IMR-90 (cell line): Measurements from ENCODE around the gene LDHD. TPM values are rescaled to one million over a fixed set of nuclear protein-coding genes. Genes with fewer than 3 reads are reported as not detected.
"Not testable (repeated sequence)": the region's sequence is repeated elsewhere in the genome, so short reads cannot be mapped to it uniquely, and the experiment has no call there.

Experiments used
- ATAC-seq: fragments of 200-7000 bp; cut with Tn5 transposase; 2 replicates; pipeline ENCODE4 v1.9.1; 2020; ENCODE audit warnings: low read depth, mild to moderate bottlenecking, moderate library complexity
- BruUV-seq: library from RNA; stranded (reverse); fragments of 400-500 nt; replicated peaks from 2 replicates; lab custom pipeline; 2021; lab: Mats Ljungman, UMichigan
- CTCF ChIA-PET: fragments of 300-600 bp; formaldehyde crosslinking; extraction: SDS; loops from one replicate; lab custom pipeline; 2021; ENCODE audit warnings: antibody characterized with exemption; lab: Yijun Ruan, JAX
- POLR2A ChIA-PET: fragments of 300-600 bp; sonication (Branson Sonifier 250); formaldehyde crosslinking; loops from one replicate; lab custom pipeline; 2022; ENCODE audit warnings: antibody characterized with exemption; ENCODE audit not compliant: unreplicated experiment; lab: Charles Lee
- DNase-seq: peaks from one replicate; pipeline ENCODE4 v3.0.0; 2013
- H2AFZ ChIP-seq: replicated peaks from 2 replicates; pipeline ENCODE3; 2013; ENCODE audit warnings: low read length, mild to moderate bottlenecking; ENCODE audit not compliant: poor library complexity
- H2AK5ac ChIP-seq: 2 replicates; pipeline ENCODE4 v1.6.1; 2013; ENCODE audit warnings: low read depth, low read length, inconsistent platforms
- H2AK9ac ChIP-seq: replicated peaks from 2 replicates; pipeline ENCODE3; 2013; ENCODE audit warnings: mild to moderate bottlenecking, low read depth, low read length, moderate library complexity; ENCODE audit not compliant: poor library complexity
- H2BK120ac ChIP-seq: 2 replicates; pipeline ENCODE4 v1.6.1; 2013; ENCODE audit warnings: low read depth, low read length, inconsistent platforms
- H2BK15ac ChIP-seq: 3 replicates; pipeline ENCODE4 v1.6.1; 2013; ENCODE audit warnings: low read depth, low read length, inconsistent platforms
- H2BK20ac ChIP-seq: 2 replicates; pipeline ENCODE4 v1.6.1; 2013; ENCODE audit warnings: low read depth, mild to moderate bottlenecking, inconsistent platforms, low read length, moderate library complexity
- H2BK5ac ChIP-seq: 2 replicates; pipeline ENCODE4 v1.6.1; 2013; ENCODE audit warnings: mild to moderate bottlenecking, low read depth, low read length, inconsistent platforms; ENCODE audit not compliant: poor library complexity, severe bottlenecking
- H3K14ac ChIP-seq: replicated peaks from 2 replicates; pipeline ENCODE4 v1.6.1; 2013; ENCODE audit warnings: low read depth, low read length, inconsistent platforms
- H3K18ac ChIP-seq: 2 replicates; pipeline ENCODE4 v1.6.1; 2013; ENCODE audit warnings: low read depth, low read length, control low read depth
- H3K23ac ChIP-seq: 2 replicates; pipeline ENCODE4 v1.6.1; 2013; ENCODE audit warnings: low read depth, low read length, inconsistent platforms
- H3K27ac ChIP-seq: 2 replicates; pipeline ENCODE4 v1.5.1; 2013; ENCODE audit warnings: mild to moderate bottlenecking, control low read depth, low read length; ENCODE audit not compliant: insufficient read depth
- H3K27me3 ChIP-seq: 2 replicates; pipeline ENCODE4 v1.6.1; 2013; ENCODE audit warnings: low read length; ENCODE audit not compliant: control insufficient read depth, insufficient read depth
- H3K36me3 ChIP-seq: 2 replicates; pipeline ENCODE4 v1.6.1; 2013; ENCODE audit warnings: low read length, mixed read lengths; ENCODE audit not compliant: control insufficient read depth, insufficient read depth
- H3K4ac ChIP-seq: 2 replicates; pipeline ENCODE4 v1.6.1; 2013; ENCODE audit warnings: low read depth, low read length, inconsistent platforms
- H3K4me1 ChIP-seq: 2 replicates; pipeline ENCODE4 v1.6.1; 2013; ENCODE audit warnings: low read length, mixed read lengths; ENCODE audit not compliant: control insufficient read depth, insufficient read depth
- H3K4me2 ChIP-seq: 2 replicates; pipeline ENCODE4 v1.6.1; 2013; ENCODE audit warnings: low read depth, mild to moderate bottlenecking, control low read depth, low read length, moderate library complexity
- H3K4me3 ChIP-seq: 2 replicates; pipeline ENCODE4 v1.5.1; 2013; ENCODE audit warnings: low read depth, mild to moderate bottlenecking, control low read depth, low read length, moderate library complexity; ENCODE audit not compliant: insufficient read depth
- H3K56ac ChIP-seq: 2 replicates; pipeline ENCODE4 v1.6.1; 2013; ENCODE audit warnings: low read length, inconsistent platforms; ENCODE audit not compliant: insufficient read depth; ENCODE audit errors: extremely low read depth
- H3K79me1 ChIP-seq, 2 experiments: 2 replicates each; pipeline ENCODE4 v1.6.1; 2013; ENCODE audit warnings: low read length in 2 of 2, inconsistent platforms in 1 of 2, low read depth in 1 of 2
- H3K9ac ChIP-seq: 2 replicates; pipeline ENCODE4 v1.6.1; 2013; ENCODE audit warnings: low read depth, low read length, control low read depth
- H3K9me1 ChIP-seq: 2 replicates; pipeline ENCODE4 v1.6.1; 2013; ENCODE audit warnings: low read length, inconsistent platforms; ENCODE audit not compliant: insufficient read depth
- H3K9me3 ChIP-seq: 2 replicates; pipeline ENCODE4 v1.6.1; 2013; ENCODE audit warnings: low read length; ENCODE audit not compliant: control insufficient read depth, insufficient read depth
- H4K20me1 ChIP-seq: 2 replicates; pipeline ENCODE4 v1.6.1; 2013; ENCODE audit warnings: low read length, inconsistent platforms; ENCODE audit not compliant: insufficient read depth
- H4K5ac ChIP-seq: 2 replicates; pipeline ENCODE4 v1.6.1; 2013; ENCODE audit warnings: mild to moderate bottlenecking, low read depth, low read length, control low read depth
- H4K8ac ChIP-seq, 2 experiments: 2 replicates each; pipeline ENCODE4 v1.6.1; 2013; ENCODE audit warnings: low read depth in 2 of 2, low read length in 2 of 2, control low read depth in 1 of 2, inconsistent platforms in 1 of 2
- H4K91ac ChIP-seq: 2 replicates; pipeline ENCODE4 v1.6.1; 2013; ENCODE audit warnings: low read depth, low read length, inconsistent platforms; ENCODE audit not compliant: insufficient read depth
- whole genome bisulfite sequencing, 2 experiments: methylation state at CpG; one replicate each; pipeline versions ENCODE4 v1.1.5 to v1.1.7; 2013; ENCODE audit warnings: missing lambda C conversion rate in 2 of 2; ENCODE audit not compliant: insufficient read length in 1 of 2; ENCODE audit errors: extremely low coverage in 2 of 2; 5-methylcytosine and 5-hydroxymethylcytosine counted together
- dilution Hi-C: fragments of 300-500 bp; cut with HindIII; formaldehyde crosslinking; loops from one replicate; pipeline ENCODE4 v1.14.3; 2018; ENCODE audit warnings: low sequenced_read_pairs; ENCODE audit not compliant: unreplicated experiment
- in situ Hi-C: fragments of 300-500 bp; cut with MboI; formaldehyde crosslinking; loops from 3 replicates; pipeline ENCODE4 v1.14.3; 2019; ENCODE audit warnings: low sequenced_read_pairs, inconsistent platforms, mixed read lengths
- intact Hi-C: fragments of 100-400 bp; cut with micrococcal nuclease; formaldehyde crosslinking; loops from 2 replicates; pipeline ENCODE4 v1.10.0; 2022
- polyA plus RNA-seq, 3 experiments: library from polyadenylated mRNA; depleted of rRNA; stranded (reverse); fragments of >200 nt; gene quantifications; 2 replicates each; pipeline ENCODE4 v1.2.3, GENCODE V29; 2012; ENCODE audit warnings: low replicate concordance in 1 of 3
- total RNA-seq: library from RNA; depleted of rRNA; stranded (reverse); fragments of >200 nt; gene quantifications from 2 replicates; pipeline ENCODE4 v1.2.3, GENCODE V29; 2012

LDHD gene
- total and polyA plus RNA-seq, 2 of the 4 experiments (the other 2 are of a cell fraction), result under 0.01 to 0.26 TPM

DNA sequence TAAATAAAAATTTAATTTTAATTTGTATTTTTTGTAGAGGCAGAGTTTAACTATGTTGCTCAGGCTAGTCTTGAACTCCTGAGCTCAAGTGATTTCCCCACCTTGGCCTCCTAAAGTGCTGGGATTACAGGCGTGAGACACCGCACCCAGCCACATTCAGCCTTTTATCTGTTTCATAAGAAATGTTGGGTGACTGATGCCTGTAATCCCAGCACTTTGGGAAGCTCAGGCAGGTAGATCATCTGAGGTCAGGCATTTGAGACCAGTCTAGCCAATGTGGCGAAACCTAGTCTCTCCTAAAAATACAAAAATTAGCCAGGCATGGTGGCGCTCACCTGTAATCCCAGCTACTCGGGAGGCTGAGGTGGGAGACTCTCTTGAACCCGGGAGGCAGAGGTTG, 25.7 kb downstream of the LDHD start:
- H3K9ac ChIP-seq, H4K8ac ChIP-seq, H3K14ac ChIP-seq, dilution Hi-C loops, H2AK5ac ChIP-seq, intact Hi-C loops, H2BK5ac ChIP-seq, H4K5ac ChIP-seq, H4K91ac ChIP-seq, H2BK15ac ChIP-seq, POLR2A ChIA-PET, H3K23ac ChIP-seq, ATAC-seq, H3K4me3 ChIP-seq, H2AK9ac ChIP-seq, in situ Hi-C loops, H2BK120ac ChIP-seq, H3K27ac ChIP-seq, H3K27me3 ChIP-seq, BruUV-seq, H3K4ac ChIP-seq, H3K9me3 ChIP-seq, DNase-seq, H2AFZ ChIP-seq, H3K4me2 ChIP-seq, H3K18ac ChIP-seq, CTCF ChIA-PET, H2BK20ac ChIP-seq, H3K56ac ChIP-seq: not testable (repeated sequence)
- H3K9me1 ChIP-seq, result peaks cover 28% of the 10 kb centered on the region
- WGBS, 2 experiments, result no CpG with 5 or more reads among the region's 6 CpGs
- peaks cover 17% of the 10 kb centered on the region for H3K4me1 ChIP-seq
- peaks cover 19% of the 10 kb centered on the region for H3K36me3 ChIP-seq
- H3K79me1 ChIP-seq, result peaks cover 40 to 75% of the 10 kb centered on the region in 2 experiments
- peaks cover 23% of the 10 kb centered on the region for H4K20me1 ChIP-seq
